GM11168 (cell line): Measurements from ENCODE around the gene NCCRP1.

Source experiments
- in situ Hi-C: fragments of 300-500 bp; cut with MboI; formaldehyde crosslinking; loops from one replicate; pipeline ENCODE4 v1.12.0; 2022; ENCODE audit warnings: low sequenced_read_pairs; ENCODE audit not compliant: unreplicated experiment

The NCCRP1 gene

DNA sequence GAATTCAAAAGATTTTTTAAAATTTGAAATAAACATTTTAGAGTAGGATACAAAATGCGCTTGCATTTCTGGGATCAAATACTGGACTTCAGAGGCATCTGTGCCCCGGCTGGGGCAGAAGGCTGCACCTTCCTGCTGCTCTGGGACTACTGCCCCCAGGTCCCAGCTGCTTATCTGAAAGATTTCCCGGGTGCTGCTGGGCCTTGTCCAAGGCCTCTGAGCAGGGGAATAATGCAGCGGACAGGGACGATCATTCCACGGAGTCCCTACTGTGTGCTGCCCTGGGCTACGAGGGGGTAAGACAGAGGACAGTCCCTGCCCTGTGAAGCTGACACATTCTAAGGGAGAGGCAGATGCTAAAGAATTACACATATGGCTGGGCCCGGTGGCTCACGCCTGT is 33.1 kb upstream of the NCCRP1 start:
- in situ Hi-C loops = no loop called here

- in situ Hi-C loops = no loop called here
Observed at GRCh38 chr19:39164289-39164688, 32.5 kb upstream of the NCCRP1 start.

GRCh38 chr19:39165857-39166256 is 30.9 kb upstream of the NCCRP1 start:
- in situ Hi-C loops = no loop called here

DNA sequence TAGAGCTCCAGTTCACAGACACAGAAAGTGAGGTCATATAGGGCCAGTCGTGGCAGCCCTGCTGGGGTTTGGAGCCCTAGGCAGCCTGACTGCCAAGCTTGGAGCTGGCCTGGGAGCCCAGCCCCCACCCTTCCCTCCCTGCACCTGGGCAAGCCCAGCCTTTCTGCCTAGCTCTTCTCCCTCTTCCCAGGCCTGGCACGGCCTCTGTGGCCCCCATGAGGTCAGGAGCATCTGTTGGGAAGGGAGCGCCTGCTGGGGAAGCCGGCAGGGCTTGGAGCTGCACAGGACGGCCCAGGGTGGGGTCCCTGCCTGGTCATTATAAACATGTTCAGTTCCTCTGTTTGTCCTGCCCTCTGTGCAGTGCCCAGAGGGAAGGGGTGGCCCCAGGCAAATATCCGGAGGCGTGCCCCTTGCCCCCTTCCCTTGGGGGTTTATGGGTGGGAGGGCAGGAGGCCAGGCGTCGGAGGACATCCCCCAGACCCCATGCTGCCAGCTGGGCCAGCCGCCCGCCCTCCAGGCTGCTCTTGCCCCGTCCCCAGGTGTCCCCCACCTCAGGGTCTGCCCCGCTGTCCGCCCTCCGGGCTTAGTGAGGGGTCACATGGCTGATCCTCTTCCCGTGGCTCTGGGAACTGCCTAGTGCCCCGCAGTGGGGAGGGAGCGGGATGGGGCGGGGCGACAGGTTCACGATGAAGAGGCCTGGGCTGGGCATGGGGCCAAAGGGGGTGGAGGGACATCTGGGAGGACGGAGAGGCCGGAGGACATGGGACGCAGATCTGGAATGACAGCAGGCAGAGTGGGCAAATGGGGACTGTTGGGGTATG is 30.0 kb upstream of the NCCRP1 start:
- in situ Hi-C loops = no loop called here

- in situ Hi-C loops = no loop called here
Observed at GRCh38 chr19:39167461-39168257, 29.1 kb upstream of the NCCRP1 start.

- in situ Hi-C loops = no loop called here
Observed at GRCh38 chr19:39168258-39169142, 28.3 kb upstream of the NCCRP1 start.

DNA sequence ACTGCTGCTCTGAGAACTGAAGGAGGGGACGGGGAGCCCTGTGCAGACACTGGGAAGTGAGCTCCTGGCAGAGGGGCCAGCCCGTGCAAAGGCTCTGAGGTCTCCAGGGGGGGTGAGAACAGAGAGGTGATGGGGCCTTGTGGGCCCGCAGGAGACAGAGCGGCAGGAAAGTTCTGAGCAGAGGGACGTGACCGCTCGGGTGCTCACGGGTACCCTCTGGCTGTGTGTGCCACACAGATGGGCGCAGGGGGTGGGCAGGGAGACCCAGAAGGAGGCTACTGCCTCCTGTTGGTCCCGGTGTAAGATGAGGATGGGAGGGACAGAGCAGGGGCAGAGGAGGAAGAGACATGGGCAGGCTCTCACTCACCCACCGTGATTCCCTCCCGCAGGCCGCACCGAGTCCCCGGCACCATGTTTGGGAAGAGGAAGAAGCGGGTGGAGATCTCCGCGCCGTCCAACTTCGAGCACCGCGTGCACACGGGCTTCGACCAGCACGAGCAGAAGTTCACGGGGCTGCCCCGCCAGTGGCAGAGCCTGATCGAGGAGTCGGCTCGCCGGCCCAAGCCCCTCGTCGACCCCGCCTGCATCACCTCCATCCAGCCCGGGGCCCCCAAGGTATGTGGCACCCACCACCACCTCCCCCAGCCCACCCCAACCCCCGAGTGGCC is 27.5 kb upstream of the NCCRP1 start:
- in situ Hi-C loops = no loop called here

- in situ Hi-C loops = no loop called here
Observed at GRCh38 chr19:39170386-39171231, 26.2 kb upstream of the NCCRP1 start.

DNA sequence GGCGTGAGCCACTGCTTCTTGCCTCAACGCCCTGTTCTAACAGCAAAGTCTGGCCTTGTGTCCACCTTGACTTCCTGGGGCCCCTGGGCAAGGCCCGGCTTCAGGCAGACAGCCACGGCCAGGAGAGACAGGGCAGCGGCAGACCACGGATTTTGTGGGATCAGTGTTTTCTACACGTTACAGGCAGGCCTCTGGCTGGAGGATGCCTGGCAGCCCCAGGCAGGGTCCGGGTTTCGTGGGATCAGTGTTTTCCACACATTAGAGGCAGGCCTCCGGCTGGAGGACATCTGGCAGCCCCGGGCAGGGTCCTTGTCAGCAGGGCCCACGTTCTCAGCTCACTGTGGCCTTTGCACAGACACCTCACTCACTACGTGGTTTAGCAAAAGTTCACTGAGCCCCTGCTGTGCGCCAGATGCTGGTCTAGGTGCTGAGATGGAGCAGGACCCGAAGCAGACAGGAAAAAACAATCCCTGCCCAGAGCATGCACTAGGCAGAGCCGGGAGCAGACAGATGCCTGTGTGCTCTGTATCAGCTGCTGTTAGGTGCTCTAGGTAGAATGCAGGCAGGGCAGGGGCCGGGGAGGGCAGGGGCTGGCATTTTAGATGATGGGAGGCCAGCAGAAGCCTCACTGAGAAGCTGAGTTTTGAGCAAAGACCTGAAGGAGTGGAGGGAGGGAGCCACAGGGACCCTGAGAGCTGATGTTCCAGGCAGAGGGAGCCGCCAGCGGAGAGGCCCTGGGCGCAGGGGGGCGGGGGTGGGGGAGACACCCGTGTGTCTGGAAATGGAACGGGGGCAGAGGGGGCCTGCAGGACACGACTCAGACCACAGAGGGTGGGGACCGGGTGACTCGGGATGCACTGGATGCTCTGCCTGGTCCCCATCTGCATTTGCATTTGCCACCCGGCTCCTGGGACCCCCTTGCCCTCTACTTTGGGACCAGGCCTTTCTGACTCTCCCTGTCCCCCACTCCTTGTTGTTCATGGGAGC is 25.0 kb upstream of the NCCRP1 start:
- in situ Hi-C loops = no loop called here

- in situ Hi-C loops = no loop called here
Observed at GRCh38 chr19:39172700-39173501, 23.9 kb upstream of the NCCRP1 start.

DNA sequence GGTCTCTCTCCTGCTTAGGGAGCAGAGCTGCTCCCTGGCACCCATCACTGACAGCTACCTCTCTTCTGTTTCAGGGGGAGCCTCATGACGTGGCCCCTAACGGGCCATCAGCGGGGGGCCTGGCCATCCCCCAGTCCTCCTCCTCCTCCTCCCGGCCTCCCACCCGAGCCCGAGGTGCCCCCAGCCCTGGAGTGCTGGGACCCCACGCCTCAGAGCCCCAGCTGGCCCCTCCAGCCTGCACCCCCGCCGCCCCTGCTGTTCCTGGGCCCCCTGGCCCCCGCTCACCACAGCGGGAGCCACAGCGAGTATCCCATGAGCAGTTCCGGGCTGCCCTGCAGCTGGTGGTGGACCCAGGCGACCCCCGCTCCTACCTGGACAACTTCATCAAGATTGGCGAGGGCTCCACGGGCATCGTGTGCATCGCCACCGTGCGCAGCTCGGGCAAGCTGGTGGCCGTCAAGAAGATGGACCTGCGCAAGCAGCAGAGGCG is 23.2 kb upstream of the NCCRP1 start:
- in situ Hi-C loops = no loop called here

DNA sequence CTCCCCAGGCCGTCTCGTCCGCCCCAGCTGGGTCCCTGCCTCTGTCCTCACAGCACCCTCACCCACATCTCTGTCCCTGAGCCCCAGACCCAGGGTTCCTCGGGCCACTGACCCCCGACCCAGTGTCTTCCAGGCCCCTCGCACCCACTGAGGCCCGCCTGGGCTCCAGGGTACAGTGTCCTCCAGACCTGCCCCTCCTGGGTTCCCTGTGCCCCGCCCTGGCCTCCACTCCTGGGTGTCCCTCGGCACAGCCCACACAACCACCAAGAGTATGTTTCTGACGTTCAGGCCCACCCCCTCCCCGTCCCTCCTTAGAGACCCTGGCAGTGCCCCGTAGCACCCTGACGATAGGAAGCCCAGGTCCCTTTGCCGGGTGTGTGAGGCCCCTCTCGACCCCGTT is 22.6 kb upstream of the NCCRP1 start:
- in situ Hi-C loops = no loop called here

- in situ Hi-C loops = no loop called here
Observed at GRCh38 chr19:39174558-39175544, 21.9 kb upstream of the NCCRP1 start.

- in situ Hi-C loops = no loop called here
Observed at GRCh38 chr19:39175564-39175963, 21.2 kb upstream of the NCCRP1 start.

- in situ Hi-C loops = no loop called here
Observed at GRCh38 chr19:39177110-39177699, 19.6 kb upstream of the NCCRP1 start.

DNA sequence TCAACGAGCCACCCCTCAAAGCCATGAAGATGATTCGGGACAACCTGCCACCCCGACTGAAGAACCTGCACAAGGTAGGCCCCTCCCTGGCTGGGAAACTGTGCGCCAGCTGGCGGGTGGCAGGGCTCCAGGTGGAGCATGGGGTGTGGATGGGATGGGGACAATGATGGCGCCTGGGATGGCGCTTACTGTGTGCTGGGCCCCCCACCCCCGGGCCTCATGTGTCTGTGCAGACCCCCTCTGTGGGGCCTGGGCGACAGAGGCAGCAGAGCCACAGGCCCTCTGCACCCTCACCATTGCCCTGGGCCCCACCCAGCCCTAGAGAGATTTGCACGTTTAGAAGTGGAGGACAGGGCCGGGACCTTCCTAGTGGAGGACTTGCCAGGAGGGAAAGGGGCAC is 19.0 kb upstream of the NCCRP1 start:
- in situ Hi-C loops = no loop called here
